ENCODE results near the gene GID4. TPM values are rescaled to one million over a fixed set of nuclear protein-coding genes. Genes with fewer than 3 reads are reported as not detected.

The GID4 gene
- total RNA-seq, 1 donor = 13.0 TPM

DNA sequence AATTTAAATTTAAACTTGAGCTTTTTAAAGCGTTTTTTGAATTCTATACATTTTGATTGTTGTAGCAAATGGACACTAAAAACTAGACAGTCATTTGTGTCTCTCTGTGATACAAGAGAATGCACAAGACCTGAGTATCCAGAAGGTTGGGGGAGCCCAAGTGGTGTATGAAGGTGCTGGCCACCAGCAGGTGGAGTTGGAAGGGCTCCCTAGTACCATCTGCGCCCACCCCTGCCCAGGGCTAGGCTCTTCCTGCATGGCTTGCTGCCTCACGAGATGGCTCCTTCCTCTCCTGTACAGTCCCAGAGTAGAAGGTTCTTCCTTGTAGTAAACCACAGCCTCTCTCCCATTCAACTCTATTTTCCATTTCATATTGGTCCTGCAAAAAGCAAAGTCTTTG is 17.0 kb downstream of the GID4 start:
- no peaks in the 10 kb centered on the region for H3K27me3 ChIP-seq (ENCODE audit: insufficient read depth, low read length)
- peaks cover 40% of the 10 kb centered on the region for H3K36me3 ChIP-seq (ENCODE audit: insufficient read depth, low read length)
- peaks cover 4% of the 10 kb centered on the region for H4K20me1 ChIP-seq (ENCODE audit: insufficient read depth, low read length)
- no peaks in the 10 kb centered on the region for H3K79me2 ChIP-seq (ENCODE audit: insufficient read depth, low read length)
- H3K4me1 ChIP-seq (ENCODE audit: insufficient read depth, low read length) = no peaks in the 10 kb centered on the region
- H3K4me2 ChIP-seq (ENCODE audit: insufficient read depth, low read length) = no peak overlapping the region
- no peaks in the 10 kb centered on the region for H3K9me3 ChIP-seq (ENCODE audit: low read depth, low read length)
- TF ChIP-seq, protein P1, sequence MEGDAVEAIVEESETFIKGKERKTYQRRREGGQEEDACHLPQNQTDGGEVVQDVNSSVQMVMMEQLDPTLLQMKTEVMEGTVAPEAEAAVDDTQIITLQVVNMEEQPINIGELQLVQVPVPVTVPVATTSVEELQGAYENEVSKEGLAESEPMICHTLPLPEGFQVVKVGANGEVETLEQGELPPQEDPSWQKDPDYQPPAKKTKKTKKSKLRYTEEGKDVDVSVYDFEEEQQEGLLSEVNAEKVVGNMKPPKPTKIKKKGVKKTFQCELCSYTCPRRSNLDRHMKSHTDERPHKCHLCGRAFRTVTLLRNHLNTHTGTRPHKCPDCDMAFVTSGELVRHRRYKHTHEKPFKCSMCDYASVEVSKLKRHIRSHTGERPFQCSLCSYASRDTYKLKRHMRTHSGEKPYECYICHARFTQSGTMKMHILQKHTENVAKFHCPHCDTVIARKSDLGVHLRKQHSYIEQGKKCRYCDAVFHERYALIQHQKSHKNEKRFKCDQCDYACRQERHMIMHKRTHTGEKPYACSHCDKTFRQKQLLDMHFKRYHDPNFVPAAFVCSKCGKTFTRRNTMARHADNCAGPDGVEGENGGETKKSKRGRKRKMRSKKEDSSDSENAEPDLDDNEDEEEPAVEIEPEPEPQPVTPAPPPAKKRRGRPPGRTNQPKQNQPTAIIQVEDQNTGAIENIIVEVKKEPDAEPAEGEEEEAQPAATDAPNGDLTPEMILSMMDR (IDR thresholded peaks at IDR 0.05; ENCODE audit: extremely low read depth, low read depth, low read length) = no peak
- H2AFZ ChIP-seq (ENCODE audit: low read length) = no peak overlapping the region
- no peak overlapping the region for H3K4me3 ChIP-seq (ENCODE audit: insufficient read depth, low read length)
- no peak overlapping the region for H3K27ac ChIP-seq (ENCODE audit: low read depth, low read length)
- DNase-seq (ENCODE audit: insufficient read length, low spot score, missing footprints) = no peak

DNA sequence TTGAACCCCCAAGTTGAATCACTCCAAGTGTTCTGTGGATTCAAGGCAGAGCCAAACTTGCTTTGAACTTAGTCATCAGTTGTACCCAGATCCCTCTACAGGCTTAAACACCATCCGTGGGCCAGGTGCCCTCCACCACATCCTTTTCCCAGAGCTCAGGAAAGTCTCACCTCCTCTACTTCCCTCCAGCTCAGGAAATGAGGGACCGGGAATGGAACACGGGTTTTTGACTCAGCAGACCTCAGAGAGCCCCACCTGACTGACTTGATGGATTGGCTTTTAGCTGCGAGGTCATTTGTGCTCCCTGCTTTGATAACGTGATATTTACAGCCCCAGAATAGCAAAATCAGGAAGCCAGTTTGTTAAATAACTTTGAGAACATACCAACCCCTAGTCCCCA is 20.1 kb downstream of the GID4 start:
- H2AFZ ChIP-seq (ENCODE audit: low read length) = no peak overlapping the region
- peaks cover 2% of the 10 kb centered on the region for H4K20me1 ChIP-seq (ENCODE audit: insufficient read depth, low read length)

DNA sequence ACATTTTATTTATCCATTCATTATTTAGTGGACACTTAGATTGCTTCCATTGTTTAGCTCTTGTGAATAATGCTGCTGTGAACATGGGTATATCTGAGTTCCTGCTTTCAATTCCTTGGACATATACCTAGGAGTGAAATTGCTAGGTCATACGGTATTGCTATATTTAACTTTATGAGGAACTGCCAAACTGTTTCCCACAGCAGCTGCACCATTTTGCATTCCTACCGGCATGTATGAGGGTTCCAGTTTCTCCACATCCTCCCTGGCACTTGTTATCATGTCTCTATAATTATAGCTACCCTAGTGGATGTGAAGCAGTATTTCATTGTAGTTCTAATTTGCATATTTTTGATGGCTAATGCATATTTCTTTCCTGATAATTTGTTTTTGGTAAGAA is 24.8 kb downstream of the GID4 start:
- Histone ChIP-seq H4K20me1 (ENCODE audit: insufficient read depth, low read length) (no peaks in the 10 kb centered on the region), H2AFZ (ENCODE audit: low read length) (no peak overlapping the region), H3K79me2 (ENCODE audit: insufficient read depth, low read length) (no peaks in the 10 kb centered on the region), H3K4me2 (ENCODE audit: insufficient read depth, low read length) (no peak overlapping the region), H3K27ac (ENCODE audit: low read depth, low read length) (no peak overlapping the region), H3K27me3 (ENCODE audit: insufficient read depth, low read length) (no peaks in the 10 kb centered on the region), H3K36me3 (ENCODE audit: insufficient read depth, low read length) (peaks cover 29% of the 10 kb centered on the region), H3K4me3 (ENCODE audit: insufficient read depth, low read length) (no peak overlapping the region), H3K9me3 (ENCODE audit: low read depth, low read length) (no peaks in the 10 kb centered on the region), H3K4me1 (ENCODE audit: insufficient read depth, low read length) (peaks cover 5% of the 10 kb centered on the region)
- DNase-seq (ENCODE audit: insufficient read length, low spot score, missing footprints) = no peak
- TF ChIP-seq, protein P1 (IDR thresholded peaks at IDR 0.05; ENCODE audit: extremely low read depth, low read depth, low read length) = no peak

More for the DNA sequence above, 20.1 kb downstream of the GID4 start:
- no peak overlapping the region for H3K4me2 ChIP-seq (ENCODE audit: insufficient read depth, low read length)
- H3K4me1 ChIP-seq (ENCODE audit: insufficient read depth, low read length) = no peaks in the 10 kb centered on the region
- no peak overlapping the region for H3K4me3 ChIP-seq (ENCODE audit: insufficient read depth, low read length)
- no peaks in the 10 kb centered on the region for H3K79me2 ChIP-seq (ENCODE audit: insufficient read depth, low read length)
- H3K9me3 ChIP-seq (ENCODE audit: low read depth, low read length) = no peaks in the 10 kb centered on the region
- no peak overlapping the region for H3K27ac ChIP-seq (ENCODE audit: low read depth, low read length)
- H3K27me3 ChIP-seq (ENCODE audit: insufficient read depth, low read length) = no peaks in the 10 kb centered on the region
- no peak for DNase-seq (ENCODE audit: insufficient read length, low spot score, missing footprints)
- peaks cover 45% of the 10 kb centered on the region for H3K36me3 ChIP-seq (ENCODE audit: insufficient read depth, low read length)
- TF ChIP-seq, protein P1 (IDR thresholded peaks at IDR 0.05; ENCODE audit: extremely low read depth, low read depth, low read length) = no peak

DNA sequence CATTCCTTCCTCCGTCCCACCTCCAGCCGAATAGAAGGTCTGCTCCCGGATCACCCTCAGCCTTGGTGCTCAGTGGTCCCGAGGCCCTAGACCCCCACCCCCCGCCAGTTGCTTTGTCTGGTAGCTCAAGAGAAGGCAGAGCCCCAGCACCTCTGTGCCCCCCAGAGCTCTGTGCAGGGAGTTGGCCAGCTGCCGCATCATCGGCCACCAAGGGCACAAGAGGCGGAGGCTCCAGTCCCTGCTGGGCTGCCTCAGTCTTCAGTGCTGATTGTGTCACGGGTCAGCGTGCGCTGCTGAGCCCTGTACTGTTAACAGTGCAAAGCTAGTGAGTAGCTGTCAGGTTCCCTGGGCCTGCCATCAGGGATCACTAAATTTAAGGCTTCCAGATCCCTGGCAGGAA is 26.3 kb downstream of the GID4 start:
- Histone ChIP-seq H4K20me1 (ENCODE audit: insufficient read depth, low read length) (no peaks in the 10 kb centered on the region), H3K27ac (ENCODE audit: low read depth, low read length) (no peak overlapping the region), H3K4me2 (ENCODE audit: insufficient read depth, low read length) (no peak overlapping the region), H2AFZ (ENCODE audit: low read length) (no peak overlapping the region), H3K36me3 (ENCODE audit: insufficient read depth, low read length) (peaks cover 22% of the 10 kb centered on the region), H3K27me3 (ENCODE audit: insufficient read depth, low read length) (no peaks in the 10 kb centered on the region), H3K79me2 (ENCODE audit: insufficient read depth, low read length) (no peaks in the 10 kb centered on the region), H3K9me3 (ENCODE audit: low read depth, low read length) (no peaks in the 10 kb centered on the region), H3K4me1 (ENCODE audit: insufficient read depth, low read length) (peaks cover 6% of the 10 kb centered on the region), H3K4me3 (ENCODE audit: insufficient read depth, low read length) (no peak overlapping the region)
- no peak for DNase-seq (ENCODE audit: insufficient read length, low spot score, missing footprints)
- TF ChIP-seq, protein P1 (IDR thresholded peaks at IDR 0.05; ENCODE audit: extremely low read depth, low read depth, low read length) = no peak
